GM12864 (cell line): Measurements from ENCODE around the gene DNTTIP2.
"Not testable (repeated sequence)": the region's sequence is repeated elsewhere in the genome, so short reads cannot be mapped to it uniquely, and the experiment has no call there.

ENCODE experiments used
- DNase-seq: peaks from one replicate; pipeline ENCODE4 v3.0.0-alpha.2; 2011; ENCODE audit warnings: low read depth
- H3K4me3 ChIP-seq: 2 replicates; pipeline ENCODE4 v1.5.1; 2011; ENCODE audit warnings: mild to moderate bottlenecking, low read depth, low read length, control low read depth
- TF ChIP-seq, protein P1 (sequence below): IDR thresholded peaks from 2 replicates; pipeline ENCODE4 v1.5.1; 2011; ENCODE audit warnings: low read depth, mild to moderate bottlenecking, moderate library complexity, low read length, control low read depth, inconsistent platforms; ENCODE audit errors: missing control alignments

DNTTIP2 gene

DNA sequence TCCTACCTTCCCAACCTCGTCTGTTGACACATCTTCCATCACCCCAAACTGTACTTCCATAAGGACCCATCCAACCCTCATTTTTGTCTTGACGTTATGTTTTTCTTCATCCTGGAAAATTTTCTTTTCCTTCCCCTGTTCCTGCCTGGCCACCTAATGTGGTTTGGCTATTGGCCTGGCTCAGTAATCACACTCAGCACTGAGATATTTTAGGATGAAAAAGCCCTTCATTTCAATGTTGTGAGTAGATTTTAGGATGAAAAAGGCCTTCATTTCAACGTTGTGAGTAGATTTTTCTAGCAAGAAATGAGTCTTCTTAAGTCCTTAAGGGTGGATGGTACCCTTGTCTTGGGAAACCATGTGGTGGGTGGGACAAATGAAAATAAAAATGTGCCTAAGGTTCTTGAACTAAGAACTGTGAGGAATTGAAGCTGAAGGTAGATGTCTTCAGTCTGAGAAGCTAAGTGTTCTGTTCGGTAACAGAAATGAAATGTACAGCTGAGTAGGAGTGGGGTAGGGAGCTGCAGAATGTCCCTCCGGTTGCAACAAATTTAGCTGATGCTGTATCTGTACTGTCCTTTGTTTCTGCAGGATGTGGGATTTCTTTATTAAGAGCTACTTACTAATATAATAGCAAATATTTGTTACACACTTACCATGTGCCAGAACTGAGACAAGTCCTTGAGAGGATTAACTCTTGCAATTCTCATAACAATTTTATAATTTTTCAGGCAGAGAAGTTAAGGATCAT, 36.1 kb downstream of the DNTTIP2 start:
- TF ChIP-seq, protein P1, sequence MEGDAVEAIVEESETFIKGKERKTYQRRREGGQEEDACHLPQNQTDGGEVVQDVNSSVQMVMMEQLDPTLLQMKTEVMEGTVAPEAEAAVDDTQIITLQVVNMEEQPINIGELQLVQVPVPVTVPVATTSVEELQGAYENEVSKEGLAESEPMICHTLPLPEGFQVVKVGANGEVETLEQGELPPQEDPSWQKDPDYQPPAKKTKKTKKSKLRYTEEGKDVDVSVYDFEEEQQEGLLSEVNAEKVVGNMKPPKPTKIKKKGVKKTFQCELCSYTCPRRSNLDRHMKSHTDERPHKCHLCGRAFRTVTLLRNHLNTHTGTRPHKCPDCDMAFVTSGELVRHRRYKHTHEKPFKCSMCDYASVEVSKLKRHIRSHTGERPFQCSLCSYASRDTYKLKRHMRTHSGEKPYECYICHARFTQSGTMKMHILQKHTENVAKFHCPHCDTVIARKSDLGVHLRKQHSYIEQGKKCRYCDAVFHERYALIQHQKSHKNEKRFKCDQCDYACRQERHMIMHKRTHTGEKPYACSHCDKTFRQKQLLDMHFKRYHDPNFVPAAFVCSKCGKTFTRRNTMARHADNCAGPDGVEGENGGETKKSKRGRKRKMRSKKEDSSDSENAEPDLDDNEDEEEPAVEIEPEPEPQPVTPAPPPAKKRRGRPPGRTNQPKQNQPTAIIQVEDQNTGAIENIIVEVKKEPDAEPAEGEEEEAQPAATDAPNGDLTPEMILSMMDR: no peak
- DNase-seq: no peak
- no peak overlapping the region for H3K4me3 ChIP-seq

DNA sequence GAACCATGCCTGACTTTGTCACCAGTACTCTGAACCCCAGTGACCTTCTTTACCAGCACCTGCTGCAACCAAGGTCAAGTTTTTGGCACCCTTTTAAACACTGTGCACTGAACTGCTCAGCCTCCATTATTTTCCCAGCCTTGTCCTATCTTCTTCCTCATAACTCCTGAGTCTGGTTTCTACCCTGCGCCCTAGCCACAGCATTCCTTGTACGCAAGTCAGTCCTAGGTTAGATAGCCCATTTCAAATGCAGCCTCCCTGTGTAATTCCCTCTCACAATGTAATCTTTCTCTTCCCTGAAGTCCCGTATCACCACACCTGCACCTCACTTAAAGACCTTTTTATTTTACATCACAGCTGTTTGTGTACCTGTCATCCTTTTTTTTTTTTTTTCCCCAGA, 37.2 kb downstream of the DNTTIP2 start:
- TF ChIP-seq, protein P1: no peak
- DNase-seq: no peak
- H3K4me3 ChIP-seq: no peak overlapping the region

DNA sequence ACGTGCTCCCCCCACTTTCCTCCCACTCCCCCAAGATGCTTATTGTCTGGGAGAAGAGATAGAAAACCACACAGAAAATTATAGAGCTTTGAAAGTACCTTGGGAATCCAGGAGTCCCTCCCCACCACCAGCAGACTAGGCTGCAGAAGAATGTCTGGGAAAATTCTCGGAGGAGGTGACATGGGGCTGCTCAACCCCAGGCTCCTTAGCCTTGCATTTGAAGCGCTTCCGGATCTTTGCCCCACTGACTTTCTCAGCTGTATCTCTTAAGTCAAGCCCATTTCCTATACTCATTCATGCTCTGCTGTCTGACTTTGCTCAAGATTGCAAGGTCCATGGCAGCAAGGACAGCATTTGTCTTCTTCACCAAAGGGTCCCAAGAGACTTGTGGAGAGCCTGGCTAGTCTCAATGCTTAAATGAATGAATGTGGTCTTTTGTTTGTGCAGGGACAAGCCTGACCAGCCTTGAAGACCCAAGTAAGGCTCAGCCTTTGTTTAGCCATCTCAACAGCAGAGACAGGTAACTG, 38.0 kb downstream of the DNTTIP2 start:
- H3K4me3 ChIP-seq: no peak overlapping the region

DNA sequence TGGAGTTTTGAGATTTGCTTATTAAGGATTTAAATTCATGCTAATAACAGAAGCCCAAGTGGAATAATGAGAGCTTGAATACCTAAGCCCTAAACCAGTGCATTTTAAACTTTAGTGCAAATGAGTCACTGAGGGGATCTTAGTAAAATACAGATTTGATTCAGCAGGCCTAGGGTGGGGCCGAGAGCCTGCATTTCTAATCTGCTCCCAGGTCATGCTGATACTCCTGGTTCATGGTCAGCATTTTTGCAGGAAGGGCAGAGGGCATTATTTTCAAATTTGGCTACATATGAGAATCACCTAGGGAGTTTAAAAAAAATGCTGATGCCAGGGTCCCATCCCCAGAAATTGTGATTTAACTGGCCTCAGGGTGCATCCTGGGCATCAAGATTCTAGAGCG, 39.3 kb downstream of the DNTTIP2 start:
- no peak overlapping the region for H3K4me3 ChIP-seq
- no peak for DNase-seq
- TF ChIP-seq, protein P1: no peak

More for the DNA sequence above, 38.0 kb downstream of the DNTTIP2 start:
- TF ChIP-seq, protein P1: no peak
- no peak for DNase-seq

DNA sequence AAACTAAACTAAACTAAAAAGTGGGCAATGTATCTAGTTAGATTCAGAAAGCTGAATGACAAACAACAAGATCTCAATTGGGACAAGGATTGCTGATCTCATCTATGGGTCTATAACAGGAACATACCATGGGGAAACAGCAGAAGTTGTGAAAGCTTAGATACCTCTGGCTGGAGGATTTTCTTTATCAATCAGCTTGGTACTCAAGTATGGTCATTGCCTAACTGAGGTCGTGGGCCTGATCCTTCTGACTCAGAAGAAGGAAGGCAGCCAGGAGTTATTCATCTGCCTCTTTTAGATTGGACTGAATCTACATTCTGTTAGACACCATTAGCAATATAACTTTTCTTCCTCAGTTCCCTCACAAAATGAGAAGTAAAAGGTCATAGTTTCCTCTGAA, 39.7 kb downstream of the DNTTIP2 start:
- DNase-seq: no peak
- TF ChIP-seq, protein P1: no peak
- H3K4me3 ChIP-seq: no peak overlapping the region

DNA sequence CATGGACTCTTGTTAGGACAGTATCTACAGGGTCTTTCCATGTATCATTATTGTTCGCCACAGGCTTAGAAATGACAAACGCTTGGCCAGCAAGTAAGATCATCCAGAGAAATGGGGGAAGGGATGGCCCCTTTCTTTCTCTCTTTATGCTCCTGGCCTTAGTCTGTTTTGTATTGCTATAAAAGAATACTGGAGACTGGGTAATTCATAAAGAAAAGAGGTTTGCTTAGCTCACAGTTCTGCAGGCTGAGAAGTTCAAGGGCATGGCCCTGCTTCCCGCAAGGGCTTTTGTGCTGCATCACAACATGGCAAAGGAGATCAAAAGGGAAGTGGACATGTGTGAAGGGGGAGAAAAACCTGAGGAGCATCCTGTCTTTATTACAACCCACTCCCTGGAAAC, 41.0 kb downstream of the DNTTIP2 start:
- no peak for DNase-seq

DNA sequence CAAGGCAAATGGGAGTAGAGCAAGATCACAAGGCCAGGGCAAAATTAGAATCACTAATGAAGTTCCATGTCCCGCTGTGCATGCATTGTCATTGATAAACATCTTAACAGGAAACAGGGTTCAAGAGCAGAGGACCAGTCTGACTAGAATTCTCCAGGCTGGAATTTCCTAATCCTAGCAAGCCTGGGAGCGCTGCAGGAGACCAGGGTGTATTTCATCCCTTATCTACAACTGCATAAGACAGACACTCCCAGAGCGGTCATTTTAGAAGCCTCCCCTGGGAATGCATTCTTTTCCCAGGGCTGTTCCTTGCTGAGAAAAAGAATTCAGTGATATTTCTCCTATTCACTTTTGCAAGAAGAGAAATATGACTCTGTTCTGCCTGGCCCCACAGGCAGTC, 45.7 kb downstream of the DNTTIP2 start:
- not testable (repeated sequence) for H3K4me3 ChIP-seq

More for the DNA sequence above, 41.0 kb downstream of the DNTTIP2 start:
- TF ChIP-seq, protein P1: no peak
- no peak overlapping the region for H3K4me3 ChIP-seq

More for the DNA sequence above, 45.7 kb downstream of the DNTTIP2 start:
- not testable (repeated sequence) for DNase-seq
